Measurements from ENCODE around the gene APOL3. TPM values are rescaled to one million over a fixed set of nuclear protein-coding genes. Genes with fewer than 3 reads are reported as not detected.
"Not testable (repeated sequence)": the region's sequence is repeated elsewhere in the genome, so short reads cannot be mapped to it uniquely, and the experiment has no call there.

APOL3 gene
- total RNA-seq, 1 donor from 2014 or later = not detected

DNA sequence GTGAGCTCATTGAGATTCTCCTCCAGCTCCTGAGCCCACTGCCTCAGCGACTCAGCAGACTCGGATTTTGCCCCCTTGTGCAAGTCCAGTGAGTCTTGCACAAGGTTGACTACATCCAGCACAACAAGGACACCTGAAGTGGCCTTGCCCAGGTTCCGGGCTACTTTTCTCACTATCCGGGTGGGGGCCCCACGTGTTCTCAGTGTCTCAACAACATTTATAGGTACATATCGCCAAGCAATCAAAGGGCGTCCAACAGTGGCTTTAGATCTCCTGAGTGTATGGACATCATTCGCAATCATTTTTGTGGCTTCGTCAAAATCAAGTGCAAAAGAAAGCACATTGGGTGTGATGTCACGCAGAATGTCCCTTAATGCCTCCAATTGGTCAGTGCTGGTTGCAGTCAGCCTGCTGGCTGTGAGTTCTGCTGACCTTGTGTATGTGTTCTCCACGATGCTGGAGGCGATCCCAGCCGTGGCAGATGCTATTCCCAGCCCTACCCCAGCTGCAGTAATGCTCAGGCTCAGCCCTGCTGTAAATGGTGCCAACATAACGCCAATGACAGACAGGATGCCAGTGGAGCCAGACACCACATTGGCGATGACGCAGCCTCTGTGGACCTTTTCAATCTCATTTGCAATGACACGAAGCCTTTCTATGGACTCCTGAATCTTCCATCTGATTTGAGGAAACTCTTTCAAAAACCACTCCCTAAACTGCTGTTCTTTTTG lies 30.7 kb upstream of the APOL3 start:
- Mint-ChIP-seq H3K36me3 (ENCODE audit: low read depth) (no peaks in the 10 kb centered on the region), H3K4me1 (peaks cover 17% of the 10 kb centered on the region), H3K4me3 (no peak overlapping the region), H3K27me3 (ENCODE audit: low read depth) (peaks cover under 1% of the 10 kb centered on the region), H3K9me3 (no peaks in the 10 kb centered on the region), H3K27ac (ENCODE audit: unreplicated experiment) (no peak overlapping the region)
- TF ChIP-seq, protein P1, sequence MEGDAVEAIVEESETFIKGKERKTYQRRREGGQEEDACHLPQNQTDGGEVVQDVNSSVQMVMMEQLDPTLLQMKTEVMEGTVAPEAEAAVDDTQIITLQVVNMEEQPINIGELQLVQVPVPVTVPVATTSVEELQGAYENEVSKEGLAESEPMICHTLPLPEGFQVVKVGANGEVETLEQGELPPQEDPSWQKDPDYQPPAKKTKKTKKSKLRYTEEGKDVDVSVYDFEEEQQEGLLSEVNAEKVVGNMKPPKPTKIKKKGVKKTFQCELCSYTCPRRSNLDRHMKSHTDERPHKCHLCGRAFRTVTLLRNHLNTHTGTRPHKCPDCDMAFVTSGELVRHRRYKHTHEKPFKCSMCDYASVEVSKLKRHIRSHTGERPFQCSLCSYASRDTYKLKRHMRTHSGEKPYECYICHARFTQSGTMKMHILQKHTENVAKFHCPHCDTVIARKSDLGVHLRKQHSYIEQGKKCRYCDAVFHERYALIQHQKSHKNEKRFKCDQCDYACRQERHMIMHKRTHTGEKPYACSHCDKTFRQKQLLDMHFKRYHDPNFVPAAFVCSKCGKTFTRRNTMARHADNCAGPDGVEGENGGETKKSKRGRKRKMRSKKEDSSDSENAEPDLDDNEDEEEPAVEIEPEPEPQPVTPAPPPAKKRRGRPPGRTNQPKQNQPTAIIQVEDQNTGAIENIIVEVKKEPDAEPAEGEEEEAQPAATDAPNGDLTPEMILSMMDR (conservative IDR thresholded peaks at IDR 0.05) = no peak
- DNase-seq (ENCODE audit: low read depth, low spot score) = no peak

DNA sequence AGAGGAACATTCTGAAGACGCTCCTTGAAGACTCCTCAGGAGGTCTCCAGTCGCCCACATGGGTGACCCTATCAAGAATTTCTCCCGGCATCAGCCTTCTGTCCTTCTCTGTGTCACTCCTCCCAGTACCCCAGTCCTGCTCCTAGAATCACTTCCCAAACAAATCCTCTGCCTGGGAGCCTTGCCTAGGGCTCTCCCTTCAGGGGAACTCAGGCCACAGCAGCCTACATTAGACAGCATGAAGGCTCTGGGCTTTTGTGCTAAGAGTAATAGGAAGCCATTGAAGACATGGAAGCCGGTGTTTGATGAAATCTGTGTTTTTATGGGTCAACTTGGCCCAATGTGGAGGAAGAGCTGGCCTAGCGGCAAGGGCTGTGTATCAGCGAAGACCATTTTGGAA lies 27.3 kb upstream of the APOL3 start:
- H3K36me3 Mint-ChIP-seq (ENCODE audit: low read depth); H3K27ac Mint-ChIP-seq (ENCODE audit: unreplicated experiment); H3K4me1 Mint-ChIP-seq; H3K4me3 Mint-ChIP-seq; H3K9me3 Mint-ChIP-seq; DNase-seq (ENCODE audit: low read depth, low spot score); H3K27me3 Mint-ChIP-seq (ENCODE audit: low read depth): not testable (repeated sequence)

DNA sequence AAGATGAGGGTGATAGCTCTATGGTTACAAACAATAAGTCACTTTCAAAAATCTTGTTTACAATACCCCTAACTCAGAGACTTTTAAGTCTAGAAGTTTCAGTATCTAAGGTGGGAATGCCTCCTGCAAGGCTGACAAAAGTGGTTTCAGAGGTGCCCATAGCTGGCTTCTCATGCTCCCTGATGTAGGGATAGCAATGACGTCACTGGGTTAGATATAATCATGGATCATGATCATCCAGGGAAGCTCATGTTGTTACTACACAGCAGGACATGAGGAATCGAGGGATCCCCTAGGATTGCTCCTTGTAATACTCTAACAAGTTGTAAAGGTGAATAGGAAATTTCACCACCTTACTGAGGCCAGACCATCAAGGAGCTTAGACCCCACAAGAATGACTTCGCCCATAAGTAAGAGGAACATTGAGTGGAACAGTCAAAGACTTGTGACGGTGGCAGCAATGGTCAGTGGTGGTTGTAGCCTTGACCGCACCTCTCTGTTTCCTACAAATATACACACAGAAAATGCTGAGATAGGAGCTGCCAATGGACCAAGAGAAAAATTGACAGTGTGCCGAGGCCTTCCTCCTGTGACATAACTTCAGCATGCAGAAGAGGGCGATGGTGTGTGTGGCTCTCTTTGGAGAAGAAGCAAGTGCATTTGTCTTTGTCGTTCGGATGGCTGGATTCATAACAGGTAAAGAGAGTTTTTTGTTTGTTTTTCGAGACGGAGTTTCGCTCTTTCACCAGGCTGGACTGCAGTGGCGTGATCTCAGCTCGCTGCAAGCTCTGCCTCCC lies 25.5 kb upstream of the APOL3 start:
- TF ChIP-seq, protein P1 (conservative IDR thresholded peaks at IDR 0.05) = no peak
- no peak for DNase-seq (ENCODE audit: low read depth, low spot score)
- Mint-ChIP-seq H3K27ac (ENCODE audit: unreplicated experiment) (no peak overlapping the region), H3K27me3 (ENCODE audit: low read depth) (peaks cover 2% of the 10 kb centered on the region), H3K4me1 (peaks cover 4% of the 10 kb centered on the region), H3K36me3 (ENCODE audit: low read depth) (no peaks in the 10 kb centered on the region), H3K4me3 (no peak overlapping the region), H3K9me3 (no peaks in the 10 kb centered on the region)

DNA sequence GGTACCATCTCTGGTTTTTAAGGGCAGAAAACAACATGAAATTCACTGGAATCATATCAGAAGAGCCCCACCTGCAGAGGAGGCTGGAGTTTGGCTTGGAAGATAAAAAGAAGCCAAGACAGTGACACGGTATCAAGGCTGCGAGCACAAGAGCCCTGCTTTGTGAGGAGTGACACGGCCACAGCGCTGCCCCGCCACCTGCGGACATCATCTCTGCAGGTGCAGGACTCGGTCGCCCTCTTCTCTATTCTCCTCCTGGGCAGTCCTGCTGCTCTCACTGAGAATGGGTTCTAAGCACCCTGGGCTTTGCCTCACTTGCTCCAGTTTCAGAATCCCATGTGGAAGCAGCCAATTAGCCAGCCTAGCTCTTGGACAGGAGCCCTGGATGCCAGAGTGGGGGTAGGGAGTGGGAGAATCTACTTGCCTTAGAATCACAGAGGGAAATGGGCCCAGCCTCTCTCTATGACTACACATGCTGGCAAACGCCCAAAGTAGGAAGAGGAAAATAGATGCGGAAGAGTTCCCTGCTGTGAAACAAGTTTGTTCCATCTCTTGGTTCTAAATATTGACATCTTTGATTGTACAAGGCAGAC lies 24.0 kb upstream of the APOL3 start:
- H3K4me1 Mint-ChIP-seq = no peaks in the 10 kb centered on the region
- no peak overlapping the region for H3K4me3 Mint-ChIP-seq
- TF ChIP-seq, protein P1 (conservative IDR thresholded peaks at IDR 0.05) = no peak
- peaks cover 2% of the 10 kb centered on the region for H3K27me3 Mint-ChIP-seq (ENCODE audit: low read depth)
- no peak for DNase-seq (ENCODE audit: low read depth, low spot score)
- H3K9me3 Mint-ChIP-seq = no peaks in the 10 kb centered on the region
- H3K27ac Mint-ChIP-seq (ENCODE audit: unreplicated experiment) = no peak overlapping the region
- H3K36me3 Mint-ChIP-seq (ENCODE audit: low read depth) = no peaks in the 10 kb centered on the region

DNA sequence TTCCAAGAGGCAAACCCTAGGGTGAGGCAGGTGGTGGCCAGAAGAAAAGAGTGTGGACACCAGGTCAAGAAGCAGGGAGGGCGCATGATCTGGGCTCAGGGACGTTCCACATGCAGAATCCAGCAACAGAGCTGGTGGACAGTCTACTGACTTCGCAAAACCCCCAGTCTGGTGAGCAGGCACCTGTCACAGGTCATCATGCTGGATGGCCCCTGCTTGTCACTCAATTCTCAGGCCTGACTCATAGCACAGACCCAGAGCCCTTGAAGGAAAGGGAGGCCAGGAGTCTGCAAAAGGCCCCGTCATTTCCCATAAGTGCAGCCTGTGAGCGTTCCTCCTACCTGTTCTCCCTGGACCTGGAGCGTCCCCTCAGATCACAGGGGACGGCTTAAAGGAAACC lies 22.9 kb upstream of the APOL3 start:
- no peaks in the 10 kb centered on the region for H3K9me3 Mint-ChIP-seq
- TF ChIP-seq, protein P1 (conservative IDR thresholded peaks at IDR 0.05) = no peak

More for the DNA sequence above, 22.9 kb upstream of the APOL3 start:
- no peaks in the 10 kb centered on the region for H3K4me1 Mint-ChIP-seq
- no peak for DNase-seq (ENCODE audit: low read depth, low spot score)
- H3K27ac Mint-ChIP-seq (ENCODE audit: unreplicated experiment) = no peak overlapping the region
- no peak overlapping the region for H3K4me3 Mint-ChIP-seq
- no peaks in the 10 kb centered on the region for H3K36me3 Mint-ChIP-seq (ENCODE audit: low read depth)
- peaks cover 2% of the 10 kb centered on the region for H3K27me3 Mint-ChIP-seq (ENCODE audit: low read depth)

Measured in neural crest cell (in vitro differentiated cells).